ENCODE results near the gene SPATA13.

The SPATA13 gene

GRCh38 chr13:24220086-24220703 lies 59.7 kb downstream of the SPATA13 start:
- Histone ChIP-seq H3K4me3 (no peak overlapping the region), H3K27ac (no peak overlapping the region), H3K36me3 (peaks cover 0 to 14% (median 0%) of the 10 kb centered on the region in 3 donors), H3K27me3 (no peaks in the 10 kb centered on the region), H3K9me3 (no peaks in the 10 kb centered on the region), H3K4me1 (peaks cover 0 to 16% (median 6%) of the 10 kb centered on the region in 4 donors)
- TF ChIP-seq CTCF (IDR thresholded peaks at IDR 0.05): peak; percentile 61 to 89
- peak in 1 of 2 donors; percentile 57 for DNase-seq
- intact Hi-C loops (cut with DNase I; ENCODE audit: low total_unique reads): loop anchor here (5.0 kb wide), 1 partner anchor 298 kb away; no protein-coding TSS in a partner anchor

- H3K4me1 ChIP-seq: peaks cover 0 to 8% (median 2%) of the 10 kb centered on the region in 4 donors
- H3K27ac ChIP-seq: no peak overlapping the region
- H3K4me3 ChIP-seq: no peak overlapping the region
- no peaks in the 10 kb centered on the region for H3K9me3 ChIP-seq
- intact Hi-C loops (cut with DNase I; ENCODE audit: low total_unique reads): loop anchor here (5.0 kb wide), 1 partner anchor 299 kb away; no protein-coding TSS in a partner anchor
- H3K36me3 ChIP-seq: peaks cover 0 to 14% (median 0%) of the 10 kb centered on the region in 3 donors
- no peak for DNase-seq
- no peak for TF ChIP-seq CTCF (IDR thresholded peaks at IDR 0.05)
- no peaks in the 10 kb centered on the region for H3K27me3 ChIP-seq
These were observed 60.5 kb downstream of the SPATA13 start for GRCh38 chr13:24221007-24221406.

- Histone ChIP-seq H3K27me3 (no peaks in the 10 kb centered on the region), H3K36me3 (peaks cover 0 to 14% (median 0%) of the 10 kb centered on the region in 3 donors), H3K27ac (no peak overlapping the region), H3K9me3 (no peaks in the 10 kb centered on the region), H3K4me3 (no peak overlapping the region), H3K4me1 (peaks cover 0 to 4% (median under 1%) of the 10 kb centered on the region in 4 donors)
- intact Hi-C loops (cut with DNase I; ENCODE audit: low total_unique reads): loop anchor here (2.0 to 5.0 kb wide), 2 partner anchors 202 to 300 kb away; no protein-coding TSS in a partner anchor
- no peak for TF ChIP-seq CTCF (IDR thresholded peaks at IDR 0.05)
- DNase-seq: no peak
These were observed 62.2 kb downstream of the SPATA13 start for GRCh38 chr13:24222756-24223155.

- H3K9me3 ChIP-seq: no peaks in the 10 kb centered on the region
- peaks cover 0 to 14% (median 0%) of the 10 kb centered on the region in 3 donors for H3K36me3 ChIP-seq
- intact Hi-C loops (cut with DNase I; ENCODE audit: low total_unique reads): loop anchor here (2.0 to 5.0 kb wide), 2 partner anchors 203 to 301 kb away; no protein-coding TSS in a partner anchor
- no peak for TF ChIP-seq CTCF (IDR thresholded peaks at IDR 0.05)
- H3K4me3 ChIP-seq: no peak overlapping the region
- H3K4me1 ChIP-seq: no peaks in the 10 kb centered on the region
- no peak for DNase-seq
- H3K27ac ChIP-seq: no peak overlapping the region
- no peaks in the 10 kb centered on the region for H3K27me3 ChIP-seq
These were observed 63.1 kb downstream of the SPATA13 start for GRCh38 chr13:24223341-24224231.

DNA sequence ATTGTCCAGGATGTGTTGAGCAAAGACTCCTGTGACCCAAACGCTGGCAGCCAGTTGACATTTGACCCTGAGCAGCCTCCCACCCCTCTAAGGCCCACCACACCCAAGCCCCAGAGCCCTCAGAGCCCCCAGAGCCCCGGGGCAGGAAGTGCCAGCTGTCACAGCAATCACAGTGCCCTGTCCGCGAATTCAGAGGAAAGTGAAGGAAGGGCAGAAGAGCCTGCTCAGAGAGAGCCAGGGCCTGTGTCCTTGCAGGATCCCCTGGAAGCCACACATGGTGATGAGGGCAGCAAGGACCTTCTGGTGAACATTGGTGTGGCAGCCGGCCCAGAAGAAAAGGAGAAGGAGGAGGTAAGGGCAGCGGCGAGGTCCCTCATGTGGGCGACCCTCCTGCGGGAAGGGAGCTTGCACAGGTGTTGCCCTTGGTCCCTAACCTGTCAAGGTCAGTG lies 63.7 kb downstream of the SPATA13 start:
- intact Hi-C loops (cut with DNase I; ENCODE audit: low total_unique reads): loop anchor here (5.0 kb wide), 1 partner anchor 302 kb away; no protein-coding TSS in a partner anchor
- Histone ChIP-seq H3K4me1 (no peaks in the 10 kb centered on the region), H3K27ac (no peak overlapping the region), H3K4me3 (no peak overlapping the region), H3K9me3 (no peaks in the 10 kb centered on the region), H3K36me3 (peaks cover 0 to 14% (median 0%) of the 10 kb centered on the region in 3 donors), H3K27me3 (no peaks in the 10 kb centered on the region)
- no peak for TF ChIP-seq CTCF (IDR thresholded peaks at IDR 0.05)
- DNase-seq: no peak
